ENCODE measurements around the gene LRRK1.

DNA sequence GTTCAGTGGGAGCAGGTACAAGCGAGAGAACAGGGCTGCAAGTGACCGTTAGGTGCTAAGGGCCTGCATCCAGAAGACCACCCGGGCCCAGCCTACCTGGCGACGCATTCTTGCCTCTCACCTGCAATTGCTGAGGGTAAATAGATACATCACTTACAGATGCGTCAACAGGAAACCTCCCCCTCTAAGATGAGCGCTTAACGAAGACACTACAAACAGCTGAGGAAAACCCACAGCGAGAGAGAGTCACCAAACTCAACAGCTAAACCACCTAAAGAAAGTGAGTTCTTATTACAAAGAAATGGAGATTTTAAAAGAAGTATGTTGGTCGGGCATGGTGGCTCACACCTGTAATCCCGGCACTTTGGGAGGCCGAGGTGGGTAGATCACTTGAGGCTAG lies 174.8 kb downstream of the LRRK1 start:
- TF ChIP-seq, protein P1, sequence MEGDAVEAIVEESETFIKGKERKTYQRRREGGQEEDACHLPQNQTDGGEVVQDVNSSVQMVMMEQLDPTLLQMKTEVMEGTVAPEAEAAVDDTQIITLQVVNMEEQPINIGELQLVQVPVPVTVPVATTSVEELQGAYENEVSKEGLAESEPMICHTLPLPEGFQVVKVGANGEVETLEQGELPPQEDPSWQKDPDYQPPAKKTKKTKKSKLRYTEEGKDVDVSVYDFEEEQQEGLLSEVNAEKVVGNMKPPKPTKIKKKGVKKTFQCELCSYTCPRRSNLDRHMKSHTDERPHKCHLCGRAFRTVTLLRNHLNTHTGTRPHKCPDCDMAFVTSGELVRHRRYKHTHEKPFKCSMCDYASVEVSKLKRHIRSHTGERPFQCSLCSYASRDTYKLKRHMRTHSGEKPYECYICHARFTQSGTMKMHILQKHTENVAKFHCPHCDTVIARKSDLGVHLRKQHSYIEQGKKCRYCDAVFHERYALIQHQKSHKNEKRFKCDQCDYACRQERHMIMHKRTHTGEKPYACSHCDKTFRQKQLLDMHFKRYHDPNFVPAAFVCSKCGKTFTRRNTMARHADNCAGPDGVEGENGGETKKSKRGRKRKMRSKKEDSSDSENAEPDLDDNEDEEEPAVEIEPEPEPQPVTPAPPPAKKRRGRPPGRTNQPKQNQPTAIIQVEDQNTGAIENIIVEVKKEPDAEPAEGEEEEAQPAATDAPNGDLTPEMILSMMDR (IDR thresholded peaks at IDR 0.05) = no peak
- no peak for TF ChIP-seq POLR2A (IDR thresholded peaks at IDR 0.05; ENCODE audit: low read length)
- TF ChIP-seq SMC3 (IDR thresholded peaks at IDR 0.05) = no peak
- no peak for TF ChIP-seq POLR2AphosphoS2 (conservative IDR thresholded peaks at IDR 0.05; ENCODE audit: low read length)
- TF ChIP-seq JUN (IDR thresholded peaks at IDR 0.05) = no peak
- TF ChIP-seq, protein P2, sequence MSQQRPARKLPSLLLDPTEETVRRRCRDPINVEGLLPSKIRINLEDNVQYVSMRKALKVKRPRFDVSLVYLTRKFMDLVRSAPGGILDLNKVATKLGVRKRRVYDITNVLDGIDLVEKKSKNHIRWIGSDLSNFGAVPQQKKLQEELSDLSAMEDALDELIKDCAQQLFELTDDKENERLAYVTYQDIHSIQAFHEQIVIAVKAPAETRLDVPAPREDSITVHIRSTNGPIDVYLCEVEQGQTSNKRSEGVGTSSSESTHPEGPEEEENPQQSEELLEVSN (IDR thresholded peaks at IDR 0.05; ENCODE audit: borderline replicate concordance, low read depth) = no peak

All from A549 (cell line).